DMS114 treated with DMSO at 0.1 percent for 48 hours (cell line): Measurements from ENCODE around the gene WIPF1.

ENCODE experiments used
- DNase-seq: peaks from one replicate; lab custom pipeline; 2025; ENCODE audit not compliant: unreplicated experiment; lab: John Stamatoyannopoulos, UW

WIPF1 gene

GRCh38 chr2:174597345-174598047 is at the start of gene WIPF1:
Gene WIPF1, minus strand, starts transcription at chr2:174597804. Its CDS starts 12,231 bp downstream, at chr2:174585573.
- DNase-seq, result no peak

- DNase-seq, result no peak
These were observed 47.7 kb upstream of the WIPF1 start for GRCh38 chr2:174645296-174645695.

GRCh38 chr2:174644406-174644805 is 46.8 kb upstream of the WIPF1 start:
- no peak for DNase-seq

GRCh38 chr2:174643356-174643755 is 45.8 kb upstream of the WIPF1 start:
- no peak for DNase-seq

- DNase-seq, result no peak
These were observed 43.6 kb upstream of the WIPF1 start for GRCh38 chr2:174641168-174641567.

- DNase-seq, result no peak
These were observed 39.4 kb upstream of the WIPF1 start for GRCh38 chr2:174636987-174637386.

GRCh38 chr2:174635776-174636404 is 38.3 kb upstream of the WIPF1 start:
- DNase-seq, result no peak

- no peak for DNase-seq
These were observed 37.5 kb upstream of the WIPF1 start for GRCh38 chr2:174635015-174635593.

GRCh38 chr2:174634130-174635014 is 36.8 kb upstream of the WIPF1 start:
- DNase-seq, result no peak

- no peak for DNase-seq
These were observed 36.0 kb upstream of the WIPF1 start for GRCh38 chr2:174633623-174633930.

GRCh38 chr2:174632841-174633622 is 35.4 kb upstream of the WIPF1 start:
- DNase-seq, result no peak

- no peak for DNase-seq
These were observed 33.7 kb upstream of the WIPF1 start for GRCh38 chr2:174631009-174631981.

- no peak for DNase-seq
These were observed 32.5 kb upstream of the WIPF1 start for GRCh38 chr2:174630107-174630506.

GRCh38 chr2:174629506-174629905 is 31.9 kb upstream of the WIPF1 start:
- no peak for DNase-seq

- DNase-seq, result no peak
These were observed 31.0 kb upstream of the WIPF1 start for GRCh38 chr2:174628528-174629169.

GRCh38 chr2:174627216-174627615 is 29.6 kb upstream of the WIPF1 start:
- DNase-seq, result no peak

- no peak for DNase-seq
These were observed 27.4 kb upstream of the WIPF1 start for GRCh38 chr2:174624895-174625430.

- DNase-seq, result no peak
These were observed 26.1 kb upstream of the WIPF1 start for GRCh38 chr2:174623690-174624089.

GRCh38 chr2:174623106-174623637 is 25.6 kb upstream of the WIPF1 start:
- DNase-seq, result no peak
